Tibial nerve (tissue), 4 donors: ENCODE results near the gene ARMC12.

Source experiments
- CTCF ChIP-seq, 5 experiments: fragments of 200-600 bp in 3 of 5; fragments of 450-650 bp in 2 of 5; sonication (generic) in 3 of 5; IDR thresholded peaks; one replicate each; pipeline ENCODE4 v1.5.1; 2016 to 2019; ENCODE audit warnings: antibody characterized with exemption in 5 of 5, mild to moderate bottlenecking in 3 of 5, moderate library complexity in 2 of 5
- EP300 ChIP-seq, 2 donors: sonication (generic); formaldehyde crosslinking; IDR thresholded peaks; one replicate each; pipeline ENCODE4 v1.6.1; 2017; ENCODE audit warnings: antibody characterized with exemption in 2 of 2, mild to moderate bottlenecking in 1 of 2
- POLR2A ChIP-seq, 2 donors: fragments of 450-650 bp; IDR thresholded peaks; one replicate each; pipeline ENCODE4 v1.6.1; 2017; ENCODE audit warnings: antibody characterized with exemption in 2 of 2, mild to moderate bottlenecking in 2 of 2, moderate library complexity in 2 of 2

GRCh38 chr6:35752330-35752729 is 15.5 kb downstream of the ARMC12 start:
- TF ChIP-seq EP300 (IDR thresholded peaks at IDR 0.05) = no peak
- TF ChIP-seq CTCF (IDR thresholded peaks at IDR 0.05) = no peak
- no peak for TF ChIP-seq POLR2A (IDR thresholded peaks at IDR 0.05)
